Activated T-cell treated with anti-CD3 and anti-CD28 coated beads, Interleukin-2, amount 50 U/mL, for 1 hour (primary cell): ENCODE results near the gene PEX16.
A peak's percentile ranks its signal among the peaks of the same experiment; 100 is the strongest.

Experiments used
- DNase-seq: peaks from one replicate; pipeline ENCODE4 v3.0.0-alpha.2; 2020

The PEX16 gene

GRCh38 chr11:45897556-45897955 is 20.1 kb downstream of the PEX16 start:
- DNase-seq: no peak

GRCh38 chr11:45896422-45896984 is 21.2 kb downstream of the PEX16 start:
- no peak for DNase-seq

DNA sequence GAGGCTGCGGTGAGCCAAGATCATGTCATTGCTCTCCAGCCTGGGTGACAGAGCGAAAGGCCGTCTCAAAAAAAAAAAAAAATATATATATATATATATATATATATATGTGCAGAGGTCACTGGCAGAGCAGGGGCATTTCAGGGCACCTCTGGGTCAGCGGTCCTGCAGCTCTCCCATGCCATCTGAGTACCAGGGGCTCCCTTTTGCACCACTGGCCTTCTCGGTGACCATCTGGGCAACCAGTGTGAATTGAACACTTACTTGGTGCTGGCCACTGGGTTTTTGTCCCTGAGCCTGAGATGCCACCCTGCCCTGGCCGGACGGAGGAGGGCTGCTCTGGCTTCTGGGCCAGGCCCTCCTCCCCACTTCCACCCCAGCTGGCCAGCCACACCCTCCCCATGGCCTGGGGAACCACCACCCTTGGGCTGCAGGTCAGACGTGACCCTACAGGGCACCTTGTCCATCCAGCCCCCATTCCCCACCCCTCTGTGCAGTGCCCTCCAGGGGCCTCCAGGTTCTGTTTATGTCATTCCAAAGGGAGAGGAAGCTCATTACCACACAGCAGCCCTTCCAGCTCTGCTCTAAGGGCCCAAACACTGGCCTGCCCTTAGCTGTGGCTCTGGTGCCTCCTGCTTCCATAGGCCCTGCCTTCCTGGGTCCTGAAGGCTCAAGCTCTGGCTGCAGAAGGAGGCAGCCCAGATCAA is 22.0 kb downstream of the PEX16 start:
- DNase-seq: no peak

- no peak for DNase-seq
These were observed 23.0 kb downstream of the PEX16 start for GRCh38 chr11:45894555-45895247.

DNA sequence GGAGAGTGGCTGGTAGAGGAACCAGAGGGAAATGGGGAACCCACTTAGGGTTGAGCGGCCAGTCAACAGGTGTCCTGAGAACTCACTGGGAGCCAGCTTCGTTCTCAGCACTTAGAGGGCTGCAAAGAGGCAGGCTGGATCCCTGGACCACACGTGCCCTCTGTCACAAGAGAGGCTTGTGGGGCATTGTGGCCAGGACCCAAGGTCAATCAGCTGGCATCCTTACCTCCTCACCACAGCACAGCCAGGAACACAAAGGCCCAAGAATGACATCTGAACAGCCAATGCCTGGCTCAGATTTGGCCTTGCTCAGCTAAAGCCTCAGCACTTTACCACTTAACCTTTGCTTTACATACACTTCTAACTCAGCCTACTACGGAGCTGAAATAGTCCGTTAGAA is 24.8 kb downstream of the PEX16 start:
- DNase-seq: no peak

- no peak for DNase-seq
These were observed 26.7 kb downstream of the PEX16 start for GRCh38 chr11:45890886-45891550.

DNA sequence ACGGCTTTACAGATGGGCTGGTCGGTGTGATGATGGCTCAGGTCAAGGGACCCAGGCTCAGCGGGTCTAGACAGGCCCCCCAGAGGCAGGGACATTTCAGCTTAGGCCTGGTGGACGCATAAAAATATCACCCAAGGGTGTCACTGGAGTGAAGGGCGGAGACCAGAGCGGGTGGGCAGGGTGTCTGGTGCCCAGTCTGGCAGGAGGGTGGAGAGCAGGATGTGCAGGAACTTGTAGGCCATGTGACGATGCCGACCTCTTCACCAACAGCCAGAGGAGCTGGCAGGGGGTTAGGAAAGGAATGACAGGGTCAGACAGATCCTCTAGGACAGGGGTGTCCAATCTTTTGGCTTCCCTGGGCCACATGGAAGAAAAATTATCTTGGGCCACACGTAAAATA is 27.7 kb downstream of the PEX16 start:
- DNase-seq: no peak

GRCh38 chr11:45889555-45889954 is 28.1 kb downstream of the PEX16 start:
- DNase-seq: no peak

- DNase-seq: peak; percentile 14
These were observed 30.1 kb downstream of the PEX16 start for GRCh38 chr11:45887587-45887986.

GRCh38 chr11:45886816-45887520 is 30.7 kb downstream of the PEX16 start:
- DNase-seq: peak; percentile 18

- peak; percentile 24 for DNase-seq
These were observed 31.6 kb downstream of the PEX16 start for GRCh38 chr11:45885921-45886721.

- DNase-seq: peak; percentile 74
These were observed 32.3 kb downstream of the PEX16 start, which contains the start of gene MAPK8IP1 for GRCh38 chr11:45885274-45885920. MAPK8IP1 (plus strand) TSS chr11:45885651; CDS start chr11:45885821, 170 bp downstream.

DNA sequence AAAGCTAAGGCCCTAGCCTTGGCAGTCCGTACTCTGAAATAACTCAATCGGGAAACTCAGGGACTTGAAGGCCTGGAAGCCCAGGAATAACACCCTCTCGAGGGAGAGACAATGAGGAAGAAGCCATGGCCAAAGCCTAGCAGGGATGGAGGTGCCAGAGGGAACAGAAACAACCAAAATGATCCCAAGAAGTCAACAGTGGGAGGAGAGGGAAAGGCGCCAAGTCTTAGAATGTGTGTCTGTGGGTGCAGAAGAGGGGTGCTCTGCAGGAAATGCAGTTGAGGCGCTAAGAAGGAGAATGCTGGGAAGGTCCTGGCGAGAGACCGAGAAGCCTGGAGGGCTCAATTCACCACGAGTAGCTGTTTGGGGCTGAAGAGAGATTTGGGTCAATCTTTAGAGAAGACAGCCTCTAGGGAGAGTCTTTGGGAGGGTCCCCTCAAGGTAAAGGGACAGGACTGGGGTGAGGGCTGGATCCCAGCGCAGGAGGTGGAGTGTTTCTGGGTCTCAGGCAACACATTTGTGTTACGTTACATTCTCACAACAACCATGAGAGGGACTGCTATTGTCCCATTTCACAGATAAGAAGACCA is 33.0 kb downstream of the PEX16 start:
- DNase-seq: no peak

DNA sequence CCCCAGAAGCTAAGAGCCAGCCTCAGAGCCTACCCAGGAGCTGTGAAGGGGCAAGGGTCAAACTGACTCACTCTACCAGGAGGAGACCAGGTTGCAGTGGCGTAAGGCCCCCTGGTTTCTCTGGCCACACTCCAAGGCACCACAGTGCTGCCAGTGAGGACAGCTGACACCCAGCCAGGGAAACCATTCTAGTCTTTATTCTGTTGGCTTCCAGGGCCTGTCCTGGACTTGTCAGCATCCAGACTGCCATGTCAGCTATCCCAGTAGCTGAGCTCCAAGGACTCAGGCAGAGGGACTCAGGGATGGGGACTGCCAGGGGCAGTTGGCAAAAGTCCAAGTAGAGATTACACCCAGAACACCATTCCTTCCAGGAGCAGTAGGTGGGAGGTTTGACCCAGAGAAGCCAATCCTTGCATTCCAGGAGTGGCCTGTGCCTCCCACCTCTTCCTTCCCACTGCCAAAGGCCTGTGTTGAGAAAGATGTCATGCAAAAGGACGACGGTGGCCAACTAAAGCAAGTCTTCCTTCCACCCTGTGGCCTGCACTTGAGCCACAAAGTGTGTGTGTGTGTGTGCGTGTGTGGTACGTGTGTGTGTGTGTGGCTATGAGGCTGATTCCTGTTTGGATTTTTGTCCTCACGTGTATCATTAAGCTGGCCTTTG is 35.8 kb downstream of the PEX16 start:
- DNase-seq: peak; percentile 15

GRCh38 chr11:45880772-45881570 is 36.7 kb downstream of the PEX16 start:
- no peak for DNase-seq

DNA sequence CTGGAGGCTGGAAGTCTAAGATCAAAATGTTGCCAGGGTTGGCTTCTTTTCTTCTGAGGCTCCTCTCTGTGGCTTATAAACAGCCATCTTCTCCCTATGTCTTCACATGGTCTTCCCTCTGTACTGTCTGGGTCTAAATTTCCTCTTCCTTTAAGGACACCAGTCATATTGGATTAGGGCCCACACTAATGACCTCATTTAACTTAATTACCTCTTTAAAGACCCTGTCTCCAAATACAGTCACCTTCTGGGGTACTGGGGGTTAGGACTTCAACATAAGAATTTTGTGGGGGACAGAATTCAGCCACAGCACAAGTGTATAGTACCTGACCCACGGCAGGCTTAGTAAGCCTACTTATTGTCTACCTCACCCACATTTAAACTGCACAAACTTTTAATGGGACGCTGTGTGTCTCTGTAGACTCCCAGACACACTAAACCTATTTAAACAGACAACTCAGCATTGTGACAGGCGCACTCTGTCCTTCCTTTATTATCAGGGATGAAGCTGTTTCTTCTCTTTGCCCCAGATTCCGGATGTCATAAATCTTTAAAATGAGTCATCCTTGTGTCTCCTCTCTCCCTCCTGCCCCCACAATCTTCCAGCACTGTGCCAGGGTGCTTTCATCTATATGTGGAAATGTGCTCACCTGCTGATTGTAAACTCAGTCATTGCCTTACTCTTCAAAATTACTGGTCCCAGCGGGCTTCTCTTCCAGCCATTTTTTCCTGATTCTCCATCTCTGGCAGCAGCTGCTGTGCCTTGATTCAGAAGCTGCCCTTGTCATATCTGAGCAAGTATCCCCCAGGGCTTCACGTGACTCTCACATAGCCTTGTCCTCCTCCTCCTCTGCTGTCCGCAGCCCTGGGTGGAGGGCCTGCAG is 37.6 kb downstream of the PEX16 start:
- no peak for DNase-seq

DNA sequence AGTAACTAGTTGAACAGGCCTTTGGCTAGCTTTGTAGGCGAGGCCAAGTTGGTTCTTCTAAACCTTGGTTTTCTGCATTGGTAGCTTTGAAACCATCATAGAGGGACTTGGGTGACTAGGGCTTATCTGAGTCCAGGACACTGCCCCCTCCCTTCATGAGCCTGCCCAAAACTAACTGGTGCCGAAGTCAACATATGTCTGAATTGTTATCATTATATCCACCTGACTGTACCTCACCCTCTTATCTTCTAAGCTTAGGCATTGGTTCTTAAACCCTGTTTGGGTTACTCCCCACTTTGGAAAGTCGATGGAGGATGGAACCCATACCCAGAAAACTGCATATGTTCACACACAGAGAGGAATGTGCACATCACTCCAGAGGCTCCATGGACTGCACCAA is 39.8 kb downstream of the PEX16 start:
- no peak for DNase-seq

DNA sequence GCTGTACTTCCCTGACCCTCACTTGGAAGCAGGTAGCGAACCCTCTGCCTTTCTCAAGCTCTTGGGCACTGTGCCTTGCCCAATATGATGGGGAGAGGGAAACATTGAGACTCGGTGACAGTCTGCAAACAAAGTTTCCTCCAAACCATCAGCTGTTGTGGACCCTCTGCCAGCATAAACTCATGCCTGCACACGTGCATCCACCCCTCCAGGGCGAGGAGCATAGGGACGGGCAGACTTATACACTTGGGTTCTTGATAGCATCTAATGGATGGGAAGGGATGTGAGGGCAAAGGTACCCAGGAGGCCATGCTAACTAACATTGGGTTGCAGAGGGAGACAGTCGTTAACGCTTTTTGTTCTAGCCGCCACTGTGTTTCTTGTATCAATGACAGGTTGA is 40.5 kb downstream of the PEX16 start:
- DNase-seq: no peak

- no peak for DNase-seq
These were observed 41.3 kb downstream of the PEX16 start for GRCh38 chr11:45876401-45876800.
